Suprapubic skin (tissue), 4 donors: ENCODE data around the gene SIRT5.

ENCODE experiments used
- CTCF ChIP-seq, 2 donors: fragments of 200-600 bp in 1 of 2; fragments of 450-650 bp in 1 of 2; sonication (generic) in 1 of 2; IDR thresholded peaks; one replicate each; pipeline ENCODE4 v1.5.1; 2016 to 2019; ENCODE audit warnings: antibody characterized with exemption in 2 of 2, mild to moderate bottlenecking in 1 of 2, moderate library complexity in 1 of 2
- EP300 ChIP-seq: sonication (generic); formaldehyde crosslinking; IDR thresholded peaks from one replicate; pipeline ENCODE4 v1.6.1; 2017; ENCODE audit warnings: antibody characterized with exemption
- POLR2AphosphoS5 ChIP-seq, 3 donors: sonication (generic); formaldehyde crosslinking; IDR thresholded peaks; one replicate each; pipeline ENCODE4 v1.6.1; 2017; ENCODE audit warnings: antibody characterized with exemption in 3 of 3

GRCh38 chr6:13538084-13538483 lies 36.3 kb upstream of the SIRT5 start:
- TF ChIP-seq CTCF (IDR thresholded peaks at IDR 0.05): peak in 1 of 2 donors; percentile 18
- TF ChIP-seq POLR2AphosphoS5 (IDR thresholded peaks at IDR 0.05): no peak
- no peak for TF ChIP-seq EP300
